ENCODE measurements around the gene DNAJB8.

The DNAJB8 gene

DNA sequence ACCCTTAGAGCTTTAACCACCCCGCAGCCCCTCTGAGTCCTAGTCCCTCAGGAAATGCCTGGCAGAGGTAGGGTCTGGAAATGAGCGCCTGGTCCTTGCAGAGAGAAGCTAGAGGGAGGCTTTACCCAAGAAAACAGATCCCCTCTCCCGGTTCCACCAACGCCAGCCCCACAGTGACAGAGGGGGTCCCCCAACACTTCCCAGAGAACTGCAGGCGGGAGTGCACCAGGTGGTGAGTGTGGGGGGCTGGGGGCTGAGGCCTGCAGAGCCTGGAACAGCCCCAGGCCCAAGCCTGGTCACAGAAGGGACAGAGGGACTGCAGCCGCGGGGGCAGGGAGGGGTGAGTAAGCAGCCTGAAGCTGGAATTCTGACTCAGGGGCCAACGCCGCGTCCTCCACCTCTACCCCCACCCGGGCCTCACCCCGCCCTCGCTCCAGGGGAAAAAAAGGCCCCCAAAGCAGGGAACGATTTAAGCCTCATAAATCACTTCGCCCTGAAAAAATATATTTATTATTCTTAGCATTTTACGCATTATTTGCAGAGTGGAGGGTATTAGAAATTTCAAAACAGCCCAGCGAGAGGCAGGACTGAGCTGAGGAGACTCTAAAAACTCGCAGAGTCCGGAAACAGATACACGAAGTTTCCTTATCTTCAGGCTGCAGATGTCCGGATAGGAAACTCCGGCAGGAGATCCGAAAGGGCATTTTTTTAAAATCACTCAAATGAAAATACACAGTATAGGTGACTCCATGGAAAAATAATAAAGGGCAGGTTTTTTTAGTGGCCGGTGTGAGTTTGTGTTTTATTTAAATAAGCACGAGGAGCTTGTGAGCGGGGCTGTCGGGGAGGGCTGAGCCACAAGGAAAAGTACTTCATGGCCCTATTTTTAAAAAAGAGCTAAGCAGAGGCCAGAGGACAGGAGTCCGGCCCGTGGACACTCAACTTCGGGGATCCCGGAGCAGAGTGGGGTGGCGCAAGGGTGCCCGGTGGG, 16.3 kb upstream of the DNAJB8 start:
- no peak for DNase-seq

DNA sequence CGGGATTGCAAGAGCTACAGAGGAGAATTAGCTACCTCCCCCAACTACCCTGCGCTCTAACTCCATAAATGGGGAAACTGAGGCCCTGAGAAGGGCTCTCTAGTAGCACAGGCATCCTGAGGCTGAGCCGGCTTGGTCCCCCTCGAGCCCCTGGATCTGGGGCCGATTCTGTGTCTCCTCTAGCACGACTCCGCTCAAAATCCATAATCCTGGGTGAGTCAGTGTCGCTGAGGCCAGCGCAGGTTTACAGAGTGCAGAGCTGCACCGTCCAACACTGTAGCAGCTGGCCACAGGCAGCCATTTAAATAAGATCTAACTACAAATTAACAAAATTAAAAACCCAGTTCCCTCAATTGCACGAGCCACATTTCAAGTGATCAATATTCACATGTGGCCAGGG, 15.5 kb upstream of the DNAJB8 start:
- DNase-seq, result no peak

DNA sequence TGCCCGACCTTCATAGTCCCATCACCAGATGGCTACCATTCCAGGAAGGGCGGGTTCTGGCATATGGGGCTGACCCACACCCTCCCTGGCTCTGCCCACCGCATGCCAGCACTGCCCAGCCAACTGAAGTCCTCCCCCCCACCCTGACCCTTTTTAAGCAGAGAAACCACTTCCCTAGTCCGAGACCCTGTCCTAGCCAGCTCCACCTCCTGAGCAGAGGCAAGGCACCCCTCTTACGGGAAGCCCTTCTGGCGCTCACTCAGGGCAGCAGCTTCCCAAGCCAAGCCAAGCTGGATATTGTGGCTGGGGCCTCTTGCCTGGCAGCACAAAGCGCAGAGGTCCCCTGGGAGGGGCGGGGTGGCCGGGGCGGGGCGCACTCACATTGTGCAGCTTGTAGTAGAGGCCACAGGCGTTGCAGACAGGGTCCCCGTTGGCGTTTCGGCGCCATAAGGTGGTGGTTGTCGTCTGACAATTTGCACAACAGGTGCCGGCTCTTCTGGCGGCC, 14.8 kb upstream of the DNAJB8 start:
- no peak for DNase-seq

DNA sequence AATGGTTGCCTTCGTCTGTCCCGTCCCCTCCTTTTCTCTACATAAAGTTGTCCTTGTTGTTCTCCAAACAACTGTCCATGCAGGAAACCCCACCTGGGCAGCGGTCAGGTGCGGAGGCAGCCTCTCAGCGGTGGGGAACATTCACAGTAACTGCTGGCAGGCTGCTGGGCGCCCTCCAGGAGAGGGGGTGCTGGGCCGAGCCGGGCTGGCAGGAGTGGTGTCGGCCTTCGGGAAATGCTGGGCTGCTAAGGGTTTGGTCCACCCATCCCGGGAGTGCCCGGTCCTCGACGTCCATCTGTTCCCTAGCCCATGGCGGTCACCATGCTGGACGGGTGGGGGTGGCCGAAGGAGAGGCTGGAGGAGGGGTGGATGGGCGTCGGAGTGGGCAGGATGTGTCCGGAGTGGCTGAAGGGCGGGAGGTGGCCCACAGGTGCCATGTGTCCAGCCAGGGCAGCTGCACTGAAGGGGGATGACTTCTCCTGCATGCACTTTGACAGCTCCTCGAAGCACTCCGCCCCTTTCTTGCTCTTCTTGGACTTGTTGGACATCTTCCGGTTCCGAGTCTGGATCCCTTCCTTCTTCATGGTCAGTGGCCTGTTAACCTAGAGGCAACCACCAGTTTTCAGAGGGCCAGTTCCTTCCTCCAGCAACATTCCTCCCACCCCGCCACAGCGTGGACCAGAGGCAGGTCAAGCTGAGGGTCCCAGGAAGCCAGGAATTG, 14.2 kb upstream of the DNAJB8 start:
- DNase-seq, result no peak

GRCh38 chr3:128480278-128480677, 13.6 kb upstream of the DNAJB8 start:
- DNase-seq, result no peak

GRCh38 chr3:128479558-128480086, 12.9 kb upstream of the DNAJB8 start:
- no peak for DNase-seq

DNA sequence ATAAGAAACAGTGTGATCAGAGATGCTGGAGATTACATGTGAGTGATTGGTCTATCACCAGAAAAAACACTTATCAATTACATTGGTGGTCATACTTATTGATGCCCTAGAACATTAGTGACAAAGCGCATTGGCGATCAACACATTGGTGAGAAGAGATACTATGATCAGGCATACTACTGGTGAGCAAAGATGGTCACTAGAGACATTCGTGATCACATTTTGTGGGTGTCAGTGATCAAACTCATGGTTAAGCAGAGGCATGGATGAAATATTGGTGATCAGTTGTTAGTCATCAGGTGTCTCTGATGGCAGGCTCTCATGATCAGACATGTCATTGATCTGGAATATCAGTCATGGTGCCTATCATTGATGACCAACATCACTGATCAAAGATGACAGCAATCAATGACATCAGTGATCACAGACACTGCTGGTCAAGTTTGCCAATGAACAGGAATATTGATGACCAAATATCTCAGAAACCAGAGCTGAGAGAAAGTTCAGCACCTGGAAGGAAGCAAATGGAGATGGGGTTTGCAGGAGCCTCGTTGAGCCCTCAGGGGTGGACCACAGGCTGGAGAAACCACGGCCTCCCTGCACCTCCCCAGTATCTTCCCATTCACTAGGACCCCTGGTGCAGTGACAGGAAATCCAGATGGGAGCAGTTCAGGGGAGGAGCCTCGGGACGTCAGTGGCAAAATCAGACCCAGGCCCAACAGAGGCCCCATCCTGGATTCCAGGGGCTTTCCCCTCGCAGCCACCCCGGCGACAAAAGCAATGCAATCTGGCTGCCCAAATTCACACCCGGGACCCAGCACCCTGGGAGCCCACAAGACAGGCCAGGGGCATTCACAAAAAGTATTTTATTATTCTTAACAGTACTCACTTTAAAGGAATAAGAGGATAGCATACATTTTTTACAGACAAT, 12.2 kb upstream of the DNAJB8 start:
- no peak for DNase-seq

GRCh38 chr3:128476659-128477058, 10.0 kb upstream of the DNAJB8 start:
- DNase-seq, result no peak

GRCh38 chr3:128475355-128475754, 8.7 kb upstream of the DNAJB8 start:
- no peak for DNase-seq

GRCh38 chr3:128473737-128474136, 7.0 kb upstream of the DNAJB8 start:
- DNase-seq, result no peak

DNA sequence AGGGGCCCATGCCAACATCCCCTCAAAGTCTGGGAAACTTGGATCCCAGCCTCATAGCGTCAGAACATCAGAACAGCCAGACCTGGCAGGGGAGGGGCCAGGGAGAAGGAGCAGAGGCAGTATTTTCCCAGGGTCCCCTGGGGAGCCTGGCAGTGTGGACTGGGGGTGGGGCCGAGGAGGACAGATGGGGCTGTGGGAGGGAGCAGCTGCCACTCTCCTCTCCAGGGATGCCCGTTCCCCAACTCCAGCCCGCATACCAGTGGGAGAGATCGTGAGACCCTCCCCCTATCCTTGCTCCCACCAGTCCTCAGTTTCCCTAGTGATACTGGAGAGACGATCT, 6.5 kb upstream of the DNAJB8 start:
- no peak for DNase-seq

DNA sequence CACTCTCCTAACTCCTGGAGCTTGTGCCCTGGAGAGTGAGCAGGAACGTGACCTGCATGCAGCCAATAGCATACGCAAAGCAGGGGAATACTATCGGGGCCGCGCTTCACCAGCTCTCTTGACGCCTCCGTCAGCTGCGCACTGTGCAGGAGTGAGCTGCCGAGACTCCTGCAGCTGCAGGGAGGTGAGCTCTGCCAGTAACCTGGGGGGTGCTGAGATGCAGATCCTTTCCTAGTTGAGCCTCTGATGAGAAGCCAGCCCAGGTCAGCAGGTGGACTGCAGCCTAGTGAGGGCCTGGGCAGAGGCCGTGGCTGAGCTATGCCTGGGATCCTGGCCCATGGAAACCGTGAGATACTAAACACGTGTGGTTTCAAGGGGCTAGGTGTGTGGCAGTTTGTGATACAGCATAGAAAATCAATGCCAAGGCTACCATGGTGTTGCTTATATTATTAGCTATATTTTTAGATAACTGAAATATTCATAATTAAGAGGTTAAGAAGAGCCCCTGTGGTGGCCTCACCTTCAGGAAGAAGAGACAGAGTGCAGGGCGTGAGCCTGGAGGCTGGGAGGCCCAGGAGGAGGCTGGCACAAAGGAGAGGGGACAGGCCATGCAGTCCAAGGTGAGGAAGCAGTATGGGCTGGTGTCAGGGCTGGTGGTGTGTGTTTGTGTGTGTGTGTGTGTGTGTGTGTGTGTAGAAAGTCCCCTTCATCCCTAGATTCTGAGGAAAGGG, 5.9 kb upstream of the DNAJB8 start:
- no peak for DNase-seq

- DNase-seq, result no peak
Measured at GRCh38 chr3:128471720-128472119, 5.0 kb upstream of the DNAJB8 start.

DNA sequence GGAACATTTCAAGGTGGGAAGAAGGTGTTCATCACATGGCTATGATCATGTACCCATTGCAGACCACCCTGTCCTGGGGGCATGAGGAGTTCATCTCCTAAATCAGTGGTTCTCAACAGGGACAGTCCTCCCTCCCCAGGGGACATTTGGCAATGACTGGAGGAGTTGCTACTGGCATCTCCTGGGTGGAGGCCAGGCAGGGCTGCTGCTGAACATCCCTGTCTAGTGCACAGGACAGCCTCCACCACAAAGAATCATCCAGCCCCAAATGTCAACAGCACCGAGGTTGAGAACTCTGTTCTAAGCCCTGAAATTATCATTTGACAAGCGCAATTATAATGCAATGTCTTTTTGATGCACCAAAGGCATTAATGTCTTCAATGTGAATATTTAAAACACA, 4.4 kb upstream of the DNAJB8 start:
- no peak for DNase-seq

DNA sequence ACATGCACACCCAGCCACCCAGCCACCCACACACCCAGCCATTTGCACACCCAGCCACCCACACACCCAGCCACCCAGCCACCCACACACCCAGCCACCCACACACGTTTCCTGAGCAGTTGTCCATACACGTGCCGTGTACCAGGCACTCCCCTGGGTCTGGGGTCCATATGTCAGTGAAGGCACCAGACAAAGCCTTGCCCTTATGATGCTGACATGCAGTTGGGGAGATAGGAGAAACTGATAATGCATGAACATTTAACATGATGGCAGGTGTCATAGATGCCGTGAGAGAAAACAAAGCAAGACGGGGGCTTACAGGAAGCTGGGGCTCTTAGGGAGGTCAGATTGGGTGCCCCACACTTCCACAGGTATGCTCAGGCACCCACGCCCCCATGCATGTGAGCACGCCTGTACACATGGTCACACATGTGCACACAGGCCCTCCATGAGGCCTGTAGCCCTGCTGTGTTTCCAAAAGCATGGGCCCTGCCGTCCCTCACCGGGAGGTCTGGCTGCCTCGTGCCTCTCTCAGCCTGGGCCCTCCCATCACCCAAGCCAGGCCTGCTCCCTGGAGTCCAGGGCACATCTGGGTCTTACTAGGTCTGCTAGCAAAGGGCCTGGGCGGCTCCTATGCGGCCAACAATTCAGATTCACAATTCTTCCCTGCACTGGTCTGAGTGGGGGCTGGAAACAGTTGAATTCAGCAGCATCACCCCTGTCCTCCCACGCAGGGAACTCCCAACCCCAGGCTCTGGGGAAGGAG, 3.6 kb upstream of the DNAJB8 start:
- no peak for DNase-seq

- DNase-seq, result no peak
Measured at GRCh38 chr3:128469556-128469955, 2.9 kb upstream of the DNAJB8 start.

- DNase-seq, result no peak
Measured at GRCh38 chr3:128468791-128469527, 2.3 kb upstream of the DNAJB8 start.

- DNase-seq, result no peak
Measured at GRCh38 chr3:128468285-128468790, 1.6 kb upstream of the DNAJB8 start.

DNA sequence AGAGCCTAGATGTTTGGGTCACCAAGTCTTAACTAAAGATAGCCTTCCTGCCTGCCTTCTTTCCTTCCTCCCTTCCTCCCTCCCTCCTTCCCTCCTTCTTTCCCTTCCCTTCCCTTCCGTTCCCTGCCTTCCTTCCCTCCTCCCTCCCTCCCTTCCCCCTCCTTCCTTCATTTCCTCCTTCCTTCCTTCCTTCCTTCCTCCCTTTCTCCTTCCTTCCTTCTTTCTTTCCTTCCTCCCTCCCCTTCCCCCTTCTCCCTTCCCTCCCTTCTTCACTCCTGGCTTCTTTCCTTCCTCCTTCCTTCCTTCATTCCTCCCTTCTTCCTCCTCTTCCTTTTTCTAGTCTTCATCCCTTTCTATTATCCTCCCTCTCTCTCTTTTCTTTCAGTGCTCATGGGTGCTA, 2.0 kb downstream of the DNAJB8 start:
- no peak for DNase-seq

GRCh38 chr3:128464188-128464587, 2.5 kb downstream of the DNAJB8 start:
- no peak for DNase-seq

Measured in effector CD4-positive, alpha-beta T cell (primary cell).